ENCODE results near the gene SIX5. TPM values are rescaled to one million over a fixed set of nuclear protein-coding genes. Genes with fewer than 3 reads are reported as not detected.

The SIX5 gene
- total RNA-seq, result 34.2 and 35.4 TPM in 2 replicates
- long read RNA-seq, result 0 reads

DNA sequence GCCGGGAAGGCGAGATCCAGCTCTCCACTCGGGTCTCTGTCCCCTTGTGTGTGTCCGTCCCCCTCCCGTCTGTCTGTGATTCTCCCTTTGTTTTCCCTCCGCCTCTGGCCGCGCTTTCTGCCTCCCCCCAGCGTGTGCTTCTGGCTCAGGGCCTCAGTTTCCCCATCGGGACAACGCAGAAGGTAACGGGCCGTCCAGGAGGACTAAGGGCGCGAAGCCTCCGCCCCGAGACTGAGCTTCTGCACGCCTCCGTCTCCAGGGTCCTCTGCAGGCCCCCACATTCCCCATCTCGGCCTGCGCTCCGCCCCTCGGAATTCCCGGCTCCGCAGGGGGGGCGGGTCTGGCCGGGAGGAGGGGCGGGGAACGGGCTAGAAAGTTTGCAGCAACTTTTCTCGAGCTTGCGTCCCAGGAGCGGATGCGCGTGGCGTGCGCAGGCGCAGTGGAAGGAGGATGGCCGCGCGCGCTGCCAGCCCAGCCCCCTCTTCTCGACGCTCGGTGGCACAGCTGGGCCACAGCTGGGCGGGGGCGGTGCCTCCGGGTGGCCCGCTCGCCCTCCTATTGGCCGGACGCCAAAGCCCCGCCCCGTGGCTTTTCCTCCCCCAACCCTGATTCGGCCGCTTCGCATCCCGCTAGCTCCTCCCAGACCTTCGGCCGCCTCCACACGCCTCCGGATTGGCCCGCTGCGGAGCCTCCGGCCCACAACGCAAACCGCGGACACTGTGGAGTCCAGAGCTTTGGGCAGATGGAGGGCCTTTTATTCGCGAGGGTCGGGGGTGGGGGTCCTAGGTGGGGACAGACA is at the start of gene SIX5:
TSS of gene SIX5 (minus strand) at position 269 of the 799 bp plus-strand sequence. CDS start 408 bp downstream, outside the sequence.
- peak; percentile 100 for DNase-seq (ENCODE audit: extremely low spot score, unreplicated experiment)
- peak within 1 kb of the TSS; percentile 99 for H3K27ac Mint-ChIP-seq (ENCODE audit: unreplicated experiment)
- H3K4me1 Mint-ChIP-seq (ENCODE audit: unreplicated experiment), result peaks cover 32% of the 10 kb centered on the region
- TF ChIP-seq, protein P1, sequence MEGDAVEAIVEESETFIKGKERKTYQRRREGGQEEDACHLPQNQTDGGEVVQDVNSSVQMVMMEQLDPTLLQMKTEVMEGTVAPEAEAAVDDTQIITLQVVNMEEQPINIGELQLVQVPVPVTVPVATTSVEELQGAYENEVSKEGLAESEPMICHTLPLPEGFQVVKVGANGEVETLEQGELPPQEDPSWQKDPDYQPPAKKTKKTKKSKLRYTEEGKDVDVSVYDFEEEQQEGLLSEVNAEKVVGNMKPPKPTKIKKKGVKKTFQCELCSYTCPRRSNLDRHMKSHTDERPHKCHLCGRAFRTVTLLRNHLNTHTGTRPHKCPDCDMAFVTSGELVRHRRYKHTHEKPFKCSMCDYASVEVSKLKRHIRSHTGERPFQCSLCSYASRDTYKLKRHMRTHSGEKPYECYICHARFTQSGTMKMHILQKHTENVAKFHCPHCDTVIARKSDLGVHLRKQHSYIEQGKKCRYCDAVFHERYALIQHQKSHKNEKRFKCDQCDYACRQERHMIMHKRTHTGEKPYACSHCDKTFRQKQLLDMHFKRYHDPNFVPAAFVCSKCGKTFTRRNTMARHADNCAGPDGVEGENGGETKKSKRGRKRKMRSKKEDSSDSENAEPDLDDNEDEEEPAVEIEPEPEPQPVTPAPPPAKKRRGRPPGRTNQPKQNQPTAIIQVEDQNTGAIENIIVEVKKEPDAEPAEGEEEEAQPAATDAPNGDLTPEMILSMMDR (IDR thresholded peaks at IDR 0.05), result no peak
- H3K36me3 Mint-ChIP-seq (ENCODE audit: unreplicated experiment), result peaks cover 11% of the 10 kb centered on the region
- H3K9me3 Mint-ChIP-seq (ENCODE audit: unreplicated experiment), result no peaks in the 10 kb centered on the region
- no peaks in the 10 kb centered on the region for H3K27me3 Mint-ChIP-seq (ENCODE audit: unreplicated experiment)
- H3K4me3 Mint-ChIP-seq (ENCODE audit: unreplicated experiment), result peak within 1 kb of the TSS; percentile 94

DNA sequence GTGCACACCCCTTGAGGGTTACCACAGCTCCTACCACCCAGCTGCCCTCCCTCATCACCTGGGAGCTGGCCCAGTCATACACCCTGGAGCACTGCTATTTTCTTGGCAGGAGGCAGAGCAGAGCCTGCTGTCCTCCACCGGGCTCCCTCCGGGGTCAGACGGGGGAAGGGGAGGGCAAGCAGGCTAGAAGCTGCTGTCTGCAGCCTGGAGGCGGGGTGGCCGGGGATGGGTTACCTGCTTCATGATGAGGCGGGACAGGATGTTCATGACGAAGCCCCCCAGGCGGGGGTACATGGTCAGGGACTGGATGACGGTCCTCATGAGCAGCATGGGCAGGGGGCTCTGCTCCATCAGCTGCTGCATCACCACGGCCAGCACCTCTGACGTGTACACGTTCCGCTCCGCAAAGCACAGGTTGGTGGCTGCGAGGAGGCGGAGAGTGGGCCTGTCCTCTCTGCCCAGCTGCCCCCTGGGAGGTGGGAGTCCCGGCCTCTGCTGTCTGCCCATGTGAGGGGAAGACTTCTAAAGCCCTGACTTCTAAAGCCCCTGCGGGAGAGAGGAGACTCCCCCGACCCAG is 48.8 kb upstream of the SIX5 start:
- peak overlapping the region; percentile 59 for H3K27ac Mint-ChIP-seq (ENCODE audit: unreplicated experiment)
- TF ChIP-seq, protein P1 (IDR thresholded peaks at IDR 0.05), result no peak
- no peaks in the 10 kb centered on the region for H3K9me3 Mint-ChIP-seq (ENCODE audit: unreplicated experiment)
- H3K4me1 Mint-ChIP-seq (ENCODE audit: unreplicated experiment), result peaks cover 10% of the 10 kb centered on the region
- no peak overlapping the region for H3K4me3 Mint-ChIP-seq (ENCODE audit: unreplicated experiment)
- DNase-seq (ENCODE audit: extremely low spot score, unreplicated experiment), result peak; percentile 85
- no peaks in the 10 kb centered on the region for H3K36me3 Mint-ChIP-seq (ENCODE audit: unreplicated experiment)
- H3K27me3 Mint-ChIP-seq (ENCODE audit: unreplicated experiment), result no peaks in the 10 kb centered on the region

DNA sequence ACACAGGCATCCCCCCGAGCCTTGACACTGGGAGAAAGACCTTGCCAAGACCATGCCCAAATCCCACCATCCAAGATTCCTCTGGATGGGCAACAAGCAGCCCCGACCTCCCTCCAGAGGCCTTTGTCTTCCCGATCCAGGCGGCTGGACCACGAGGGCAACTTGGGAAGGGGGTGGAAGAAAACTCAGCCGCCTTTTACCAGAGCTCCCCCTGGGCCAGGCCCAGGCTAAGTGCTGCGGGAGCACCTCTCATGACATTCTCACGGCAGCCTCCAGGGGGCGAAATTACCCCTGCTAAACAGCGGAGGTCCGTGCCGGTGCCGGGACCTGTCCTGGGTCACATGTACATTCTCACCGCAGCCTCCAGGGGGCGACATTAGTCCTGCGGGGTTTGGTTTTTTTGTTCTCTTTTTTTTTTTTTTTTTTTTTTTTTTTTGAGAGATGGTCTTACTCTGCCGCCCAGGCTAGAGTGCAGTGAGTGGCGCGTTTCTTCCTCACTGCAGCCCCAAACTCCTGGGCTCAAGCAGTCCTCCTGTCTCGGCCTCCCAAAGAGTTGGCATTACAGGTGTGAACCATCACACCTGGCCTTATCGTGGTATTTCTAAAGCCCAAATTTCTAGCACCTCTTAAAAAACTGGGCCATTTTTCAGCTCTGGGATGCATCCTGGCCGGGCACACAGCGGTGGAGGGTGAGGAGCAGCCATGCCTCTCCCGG is 48.1 kb upstream of the SIX5 start:
- H3K27ac Mint-ChIP-seq (ENCODE audit: unreplicated experiment), result peak overlapping the region; percentile 59
- no peaks in the 10 kb centered on the region for H3K27me3 Mint-ChIP-seq (ENCODE audit: unreplicated experiment)
- no peak overlapping the region for H3K4me3 Mint-ChIP-seq (ENCODE audit: unreplicated experiment)
- TF ChIP-seq, protein P1 (IDR thresholded peaks at IDR 0.05), result peak; percentile 98
- peaks cover 10% of the 10 kb centered on the region for H3K4me1 Mint-ChIP-seq (ENCODE audit: unreplicated experiment)
- DNase-seq (ENCODE audit: extremely low spot score, unreplicated experiment), result peak; percentile 99
- no peaks in the 10 kb centered on the region for H3K36me3 Mint-ChIP-seq (ENCODE audit: unreplicated experiment)
- H3K9me3 Mint-ChIP-seq (ENCODE audit: unreplicated experiment), result no peaks in the 10 kb centered on the region

- H3K27me3 Mint-ChIP-seq (ENCODE audit: unreplicated experiment), result no peaks in the 10 kb centered on the region
- no peaks in the 10 kb centered on the region for H3K9me3 Mint-ChIP-seq (ENCODE audit: unreplicated experiment)
- peak overlapping the region; percentile 45 for H3K4me3 Mint-ChIP-seq (ENCODE audit: unreplicated experiment)
- TF ChIP-seq, protein P1 (IDR thresholded peaks at IDR 0.05), result no peak
- DNase-seq (ENCODE audit: extremely low spot score, unreplicated experiment), result no peak
- H3K27ac Mint-ChIP-seq (ENCODE audit: unreplicated experiment), result peak overlapping the region; percentile 72
- no peaks in the 10 kb centered on the region for H3K36me3 Mint-ChIP-seq (ENCODE audit: unreplicated experiment)
- H3K4me1 Mint-ChIP-seq (ENCODE audit: unreplicated experiment), result peaks cover 10% of the 10 kb centered on the region
These were observed 47.4 kb upstream of the SIX5 start for GRCh38 chr19:45816236-45817009.

Data from osteocyte (in vitro differentiated cells).